GM12878 (cell line): ENCODE data around the gene HDAC7. TPM values are rescaled to one million over a fixed set of nuclear protein-coding genes. Genes with fewer than 3 reads are reported as not detected.

Source experiments
- BCLAF1 ChIP-seq: fragments of 450-650 bp; IDR thresholded peaks from 2 replicates; pipeline ENCODE4 v1.6.1; 2017; ENCODE audit warnings: antibody characterized with exemption, mild to moderate bottlenecking, moderate library complexity
- CEBPB ChIP-seq, 2 experiments: fragments of 150-350 bp in 1 of 2; IDR thresholded peaks; 2 replicates each; pipeline ENCODE4 v1.6.1; 2012 to 2014; ENCODE audit warnings: low read depth in 2 of 2, low read length in 2 of 2, borderline replicate concordance in 1 of 2, inconsistent platforms in 1 of 2
- CREM ChIP-seq: IDR thresholded peaks from 2 replicates; pipeline ENCODE4 v1.6.1; 2014; ENCODE audit warnings: antibody characterized with exemption, low read depth
- CTCF ChIP-seq, 3 experiments: IDR thresholded peaks in 2 of 3; conservative IDR thresholded peaks in 1 of 3; 2 replicates each; pipeline ENCODE4 v1.5.1; 2011; ENCODE audit warnings: low read depth in 3 of 3, low read length in 3 of 3, mild to moderate bottlenecking in 3 of 3, control low read depth in 2 of 3, moderate library complexity in 2 of 3, inconsistent platforms in 1 of 3, mixed read lengths in 1 of 3; ENCODE audit not compliant: control insufficient read depth in 2 of 3, insufficient read depth in 1 of 3; ENCODE audit errors: extremely low read depth in 1 of 3
- EGR1 ChIP-seq, 2 experiments: IDR thresholded peaks; 1 replicate in 1 of 2; 2 replicates in 1 of 2; pipeline ENCODE4 v1.6.1; 2011 to 2012; ENCODE audit warnings: low read depth in 2 of 2, low read length in 2 of 2, borderline replicate concordance in 1 of 2, mild to moderate bottlenecking in 1 of 2, moderate library complexity in 1 of 2
- FOXK2 ChIP-seq: fragments of 450-650 bp; IDR thresholded peaks from 2 replicates; pipeline ENCODE4 v1.6.1; 2017; ENCODE audit warnings: mild to moderate bottlenecking, moderate library complexity
- FOXM1 ChIP-seq: IDR thresholded peaks from 2 replicates; pipeline ENCODE4 v1.6.1; 2012; ENCODE audit warnings: low read depth, mild to moderate bottlenecking, inconsistent platforms, low read length, moderate library complexity
- HCFC1 ChIP-seq: fragments of 150-350 bp; IDR thresholded peaks from 2 replicates; pipeline ENCODE4 v1.6.1; 2014; ENCODE audit warnings: low read length
- IKZF1 ChIP-seq: fragments of 450-650 bp; conservative IDR thresholded peaks from 2 replicates; pipeline ENCODE4 v1.6.1; 2017; ENCODE audit warnings: antibody characterized with exemption, mild to moderate bottlenecking
- KAT2A ChIP-seq: conservative IDR thresholded peaks from 2 replicates; pipeline ENCODE4 v1.6.1; 2011; ENCODE audit warnings: low read depth, low read length; ENCODE audit not compliant: control insufficient read depth
- NFIC ChIP-seq: IDR thresholded peaks from 2 replicates; pipeline ENCODE4 v1.6.1; 2012; ENCODE audit warnings: low read depth, mild to moderate bottlenecking, inconsistent platforms, low read length, moderate library complexity
- POLR2AphosphoS2 ChIP-seq: IDR thresholded peaks from 2 replicates; pipeline ENCODE4 v1.6.1; 2011; ENCODE audit warnings: low read depth, mild to moderate bottlenecking, low read length, improper control_type of control experiment, moderate library complexity
- RAD21 ChIP-seq: IDR thresholded peaks from 2 replicates; pipeline ENCODE4 v1.6.1; 2011; ENCODE audit warnings: mild to moderate bottlenecking, low read depth, low read length, moderate library complexity; ENCODE audit not compliant: insufficient read depth
- RFX5 ChIP-seq: IDR thresholded peaks from 2 replicates; pipeline ENCODE4 v1.6.1; 2011; ENCODE audit warnings: low read depth, low read length, improper control_type of control experiment
- RUNX3 ChIP-seq: IDR thresholded peaks from 2 replicates; pipeline ENCODE4 v1.6.1; 2012; ENCODE audit warnings: low read length, inconsistent platforms
- SMC3 ChIP-seq: IDR thresholded peaks from 2 replicates; pipeline ENCODE4 v1.6.1; 2011; ENCODE audit warnings: low read length, improper control_type of control experiment, borderline replicate concordance
- TAF1 ChIP-seq: IDR thresholded peaks from 2 replicates; pipeline ENCODE4 v1.6.1; 2011; ENCODE audit warnings: mild to moderate bottlenecking, low read depth, low read length, borderline replicate concordance
- TARDBP ChIP-seq: IDR thresholded peaks from 2 replicates; pipeline ENCODE4 v1.6.1; 2016; ENCODE audit warnings: borderline replicate concordance
- USF1 ChIP-seq: IDR thresholded peaks from 2 replicates; pipeline ENCODE4 v1.6.1; 2011; ENCODE audit warnings: borderline replicate concordance, low read depth, mild to moderate bottlenecking, moderate library complexity, mixed read lengths, low read length; ENCODE audit not compliant: insufficient read depth; ENCODE audit errors: extremely low read length
- YY1 ChIP-seq: IDR thresholded peaks from 2 replicates; pipeline ENCODE4 v1.6.1; 2011; ENCODE audit warnings: low read depth, mild to moderate bottlenecking, low read length
- ZNF207 ChIP-seq: fragments of 450-650 bp; IDR thresholded peaks from 2 replicates; pipeline ENCODE4 v1.6.1; 2014; ENCODE audit warnings: antibody characterized with exemption, mild to moderate bottlenecking, borderline replicate concordance
- ZNF384 ChIP-seq: IDR thresholded peaks from 2 replicates; pipeline ENCODE4 v1.6.1; 2012; ENCODE audit warnings: low read depth, mild to moderate bottlenecking, low read length, improper control_type of control experiment, borderline replicate concordance
- polyA plus RNA-seq, 11 experiments: library from polyadenylated mRNA; depleted of rRNA in 4 of 11; unstranded in 6 of 11; stranded (reverse) in 5 of 11; fragments of >200 nt; fragmentation: Nextera tagmentation in 4 of 11; fragmentation: Illumina TruSeq in 1 of 11; extraction: Ambion mirVana in 4 of 11; extraction: Trizol in 1 of 11; gene quantifications; 1 replicate in 1 of 11; 2 replicates in 10 of 11; pipeline versions ENCODE4 v1.2.1 to v1.2.3, GENCODE V29; 2011 to 2016; ENCODE audit warnings: inconsistent platforms in 2 of 11, missing spikeins in 2 of 11, low read depth in 1 of 11
- total RNA-seq, 4 experiments: library from RNA; depleted of rRNA in 3 of 4; stranded (reverse); fragments of >200 nt in 3 of 4; fragmentation: Illumina TruSeq in 1 of 4; extraction: Trizol in 1 of 4; gene quantifications; 2 replicates each; pipeline versions ENCODE4 v1.2.1 to v1.2.3, GENCODE V29; 2013 to 2021
- TF ChIP-seq, protein P1 (sequence below): fragments of 450-650 bp; conservative IDR thresholded peaks from 2 replicates; pipeline ENCODE4 v1.6.1; 2017; ENCODE audit warnings: mild to moderate bottlenecking, moderate library complexity

Gene HDAC7
- total and polyA plus RNA-seq, 10 of the 15 experiments (the other 5 are each of a cell fraction or from before 2014, with no cell fraction given), result 0.47 to 18.3 (median 5.4) TPM

DNA sequence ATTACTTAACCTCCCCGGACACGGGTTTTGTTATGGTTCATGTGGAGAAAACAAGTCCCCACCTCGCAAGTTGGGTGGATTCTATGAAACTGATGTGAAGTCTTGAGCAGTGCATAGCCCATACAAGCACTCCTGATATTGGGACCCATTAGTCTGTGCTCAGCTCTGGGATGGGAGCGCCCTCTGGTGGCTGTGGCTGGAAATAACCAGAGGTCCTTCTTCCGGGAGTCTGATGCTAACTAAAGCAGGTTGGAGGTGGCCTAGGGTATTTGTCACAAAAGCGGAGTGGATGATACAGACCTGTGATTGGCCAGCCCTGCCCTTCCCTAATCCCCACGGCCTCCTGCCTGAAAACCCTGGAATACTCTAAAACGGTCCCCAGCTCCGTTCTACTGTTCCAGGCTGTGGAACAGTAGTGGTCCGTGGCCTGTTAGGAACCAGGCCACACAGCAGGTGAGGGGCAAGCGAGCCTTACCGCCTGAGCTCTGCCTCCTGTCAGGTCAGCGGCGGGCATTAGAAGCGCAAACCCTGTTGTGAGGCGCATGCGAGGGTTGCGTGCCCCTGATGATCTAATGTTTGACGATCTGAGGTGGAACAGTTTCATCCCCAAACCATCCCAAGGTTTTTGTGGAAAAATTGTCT lies 40.3 kb downstream of the HDAC7 start (continued):
- TF ChIP-seq USF1 (no peak), SMC3 (peak; percentile 94), POLR2AphosphoS2 (no peak), KAT2A (no peak), CTCF (IDR thresholded peaks at IDR 0.05 in 2 of 3, conservative IDR thresholded peaks at IDR 0.05 in 1 of 3; ENCODE audit: control insufficient read depth in 2 of 3, extremely low read depth in 1 of 3, insufficient read depth in 1 of 3, low read depth in 3 of 3, low read length in 3 of 3) (peak; percentile 92 to 97 (median 95)), RFX5 (no peak), FOXK2 (no peak), BCLAF1 (no peak), CEBPB (IDR thresholded peaks at IDR 0.05; ENCODE audit: borderline replicate concordance in 1 of 2, low read depth in 2 of 2, low read length in 2 of 2) (no peak), TARDBP (0 out of 2 replicates have a peak, but pooled peaks have one; percentile 55), EGR1 (IDR thresholded peaks at IDR 0.05; ENCODE audit: borderline replicate concordance in 1 of 2, low read depth in 2 of 2, low read length in 2 of 2) (no peak), FOXM1 (0 out of 2 replicates have a peak, but pooled peaks have one; percentile 28), NFIC (no peak), RUNX3 (peak; percentile 65), IKZF1 (0 out of 2 replicates have a peak, but pooled peaks have one; percentile 18), HCFC1 (no peak), RAD21 (peak; percentile 95), ZNF207 (0 out of 2 replicates have a peak, but pooled peaks have one; percentile 47), CREM (no peak), ZNF384 (no peak), TAF1 (no peak), YY1 (peak; percentile 85)
- TF ChIP-seq, protein P1, sequence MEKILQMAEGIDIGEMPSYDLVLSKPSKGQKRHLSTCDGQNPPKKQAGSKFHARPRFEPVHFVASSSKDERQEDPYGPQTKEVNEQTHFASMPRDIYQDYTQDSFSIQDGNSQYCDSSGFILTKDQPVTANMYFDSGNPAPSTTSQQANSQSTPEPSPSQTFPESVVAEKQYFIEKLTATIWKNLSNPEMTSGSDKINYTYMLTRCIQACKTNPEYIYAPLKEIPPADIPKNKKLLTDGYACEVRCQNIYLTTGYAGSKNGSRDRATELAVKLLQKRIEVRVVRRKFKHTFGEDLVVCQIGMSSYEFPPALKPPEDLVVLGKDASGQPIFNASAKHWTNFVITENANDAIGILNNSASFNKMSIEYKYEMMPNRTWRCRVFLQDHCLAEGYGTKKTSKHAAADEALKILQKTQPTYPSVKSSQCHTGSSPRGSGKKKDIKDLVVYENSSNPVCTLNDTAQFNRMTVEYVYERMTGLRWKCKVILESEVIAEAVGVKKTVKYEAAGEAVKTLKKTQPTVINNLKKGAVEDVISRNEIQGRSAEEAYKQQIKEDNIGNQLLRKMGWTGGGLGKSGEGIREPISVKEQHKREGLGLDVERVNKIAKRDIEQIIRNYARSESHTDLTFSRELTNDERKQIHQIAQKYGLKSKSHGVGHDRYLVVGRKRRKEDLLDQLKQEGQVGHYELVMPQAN, result no peak
